ENCODE data around the gene GUK1. TPM values are rescaled to one million over a fixed set of nuclear protein-coding genes. Genes with fewer than 3 reads are reported as not detected.

Gene GUK1
- total and polyA plus RNA-seq, 2 experiments from 2014 or later, result 87.5 to 121 TPM

GRCh38 chr1:228114827-228115226 lies 25.3 kb upstream of the GUK1 start:
- Histone ChIP-seq H3K36me3 (ENCODE audit: insufficient read depth) (no peaks in the 10 kb centered on the region), H3K4me2 (no peak overlapping the region), H3F3A (replicated peaks; ENCODE audit: low read depth) (no peaks in the 10 kb centered on the region), H3K79me2 (replicated peaks; ENCODE audit: insufficient read depth) (no peaks in the 10 kb centered on the region), H3K4me1 (ENCODE audit: insufficient read depth) (no peaks in the 10 kb centered on the region), H3K27ac (ENCODE audit: low read depth) (no peak overlapping the region), H3K4me3 (no peak overlapping the region), H4K20me1 (replicated peaks; ENCODE audit: insufficient read depth) (no peaks in the 10 kb centered on the region), H3K27me3 (ENCODE audit: insufficient read depth) (peaks cover 7% of the 10 kb centered on the region; the same call in 1 of the 2 replicates), H3K9me2 (ENCODE audit: insufficient read depth) (0 out of 2 replicates have a peak, but pooled peaks cover 4% of the 10 kb centered on the region), H2AFZ (no peak overlapping the region)
- no peak for DNase-seq (ENCODE audit: low spot score)
- peaks cover 9% of the 10 kb centered on the region; the same call in 2 of the 3 replicates for H3K36me3 Mint-ChIP-seq (ENCODE audit: low read depth)
- H3K4me3 Mint-ChIP-seq, result no peak overlapping the region
- peaks cover 41% of the 10 kb centered on the region for H3K9me3 Mint-ChIP-seq
- H3K27me3 Mint-ChIP-seq (ENCODE audit: insufficient read depth, low read depth, poor library complexity), result peaks cover 14% of the 10 kb centered on the region
- no peak for TF ChIP-seq POLR2AphosphoS5 (IDR thresholded peaks at IDR 0.05; ENCODE audit: low read depth)
- TF ChIP-seq STAT1 (IDR thresholded peaks at IDR 0.05; ENCODE audit: unreplicated experiment), result no peak
- TF ChIP-seq CREB1 (CRISPR knock-in tag; IDR thresholded peaks at IDR 0.05; ENCODE audit: low read depth), result no peak
- TF ChIP-seq EZH2phosphoT487 (IDR thresholded peaks at IDR 0.05; ENCODE audit: unreplicated experiment), result no peak
- TF ChIP-seq ZNF114 (CRISPR knock-in tag; IDR thresholded peaks at IDR 0.05), result no peak
- no peak for TF ChIP-seq CTCF (conservative IDR thresholded peaks at IDR 0.05; ENCODE audit: low read depth in 2 of 2)
- TF ChIP-seq ZNF462 (CRISPR knock-in tag; IDR thresholded peaks at IDR 0.05), result no peak
- no peak for TF ChIP-seq NANOG (IDR thresholded peaks at IDR 0.05; ENCODE audit: borderline replicate concordance)
- no peak for TF ChIP-seq JUNB (IDR thresholded peaks at IDR 0.05; ENCODE audit: unreplicated experiment)
- no peak for TF ChIP-seq REST (IDR thresholded peaks at IDR 0.05; ENCODE audit: unreplicated experiment)
- TF ChIP-seq ETS1 (IDR thresholded peaks at IDR 0.05), result no peak
- TF ChIP-seq ZNF331 (CRISPR knock-in tag; IDR thresholded peaks at IDR 0.05; ENCODE audit: low read depth), result no peak
- no peak for TF ChIP-seq EZH2 (IDR thresholded peaks at IDR 0.05; ENCODE audit: low read depth, unreplicated experiment)
- H3K4me1 Mint-ChIP-seq, result peaks cover 5% of the 10 kb centered on the region
- ATAC-seq, result no peak
- no peak overlapping the region for H3K27ac Mint-ChIP-seq

All from GM23338 (cell line).